ENCODE results near the gene HEATR3. TPM values are rescaled to one million over a fixed set of nuclear protein-coding genes. Genes with fewer than 3 reads are reported as not detected.

HEATR3 gene
- total and polyA plus RNA-seq, 2 of the 8 experiments (the other 6 are each of a cell fraction or from before 2014, with no cell fraction given), result 13.0 to 29.2 TPM

DNA sequence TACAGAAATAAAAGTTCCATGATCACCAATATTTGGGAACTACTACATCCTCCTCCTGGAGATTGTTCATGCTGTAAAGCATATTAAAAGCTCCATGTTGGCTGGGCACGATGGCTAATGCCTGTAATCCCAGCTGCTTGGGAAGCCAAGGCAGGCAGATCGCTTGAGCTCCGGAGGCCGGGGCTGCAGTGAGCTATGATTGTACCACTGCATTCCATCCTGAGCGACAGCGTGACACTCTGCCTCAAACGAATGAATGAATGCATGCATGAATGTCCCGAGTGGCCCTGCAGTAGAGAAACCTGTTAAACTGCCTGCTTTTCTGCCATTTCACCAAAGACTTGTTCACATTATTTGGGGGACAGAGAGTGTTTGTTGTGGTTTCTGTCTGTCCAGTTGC lies 25.8 kb upstream of the HEATR3 start:
- Histone ChIP-seq H2BK20ac (ENCODE audit: low read length) (no peak overlapping the region), H3K56ac (replicated peaks; ENCODE audit: insufficient read length, low read depth, low read length) (no peak overlapping the region), H2AFZ (ENCODE audit: low read length) (no peak overlapping the region), H3K4me1 (replicated peaks in 1 of 4; ENCODE audit: control insufficient read depth in 3 of 4, insufficient read depth in 4 of 4, low read length in 3 of 4) (no peaks in the 10 kb centered on the region), H3K18ac (ENCODE audit: extremely low read depth, low read length) (no peak overlapping the region), H3K9me3 (ENCODE audit: insufficient read depth in 2 of 2, low read depth in 1 of 2, low read length in 1 of 2) (no peaks in the 10 kb centered on the region), H3K27ac (ENCODE audit: low read depth, low read length) (no peak overlapping the region), H2BK120ac (replicated peaks; ENCODE audit: low read depth, low read length) (no peak overlapping the region), H2BK5ac (ENCODE audit: low read depth, low read length) (no peak overlapping the region), H4K5ac (ENCODE audit: insufficient read length, low read depth, low read length) (no peak overlapping the region), H4K8ac (ENCODE audit: extremely low read depth, insufficient read depth, low read length) (no peak overlapping the region), H3K23me2 (ENCODE audit: low read depth, low read length) (no peaks in the 10 kb centered on the region), H4K20me1 (replicated peaks in 1 of 2; ENCODE audit: control insufficient read depth in 1 of 2, insufficient read depth in 2 of 2, low read length in 2 of 2) (peaks cover 0 to 1% of the 10 kb centered on the region in 2 experiments), H2AK5ac (ENCODE audit: low read depth, low read length) (no peak overlapping the region), H3K9ac (replicated peaks in 1 of 4; ENCODE audit: extremely low read depth in 1 of 4, low read depth in 3 of 4, low read length in 3 of 4) (no peak overlapping the region), H3K4ac (replicated peaks; ENCODE audit: insufficient read length, low read depth, low read length) (no peak overlapping the region), H2BK15ac (ENCODE audit: low read length) (no peak overlapping the region), H2BK12ac (ENCODE audit: low read depth, low read length) (no peak overlapping the region), H3K79me2 (ENCODE audit: control insufficient read depth in 1 of 2, insufficient read depth in 2 of 2, low read length in 2 of 2) (no peaks in the 10 kb centered on the region), H3K27me3 (replicated peaks in 1 of 4; ENCODE audit: control insufficient read depth in 3 of 4, extremely low read depth in 1 of 4, insufficient read depth in 3 of 4, low read length in 3 of 4) (no peaks in the 10 kb centered on the region), H3K36me3 (ENCODE audit: control insufficient read depth in 2 of 4, insufficient read depth in 4 of 4, low read length in 3 of 4) (peaks cover 0 to 10% (median 2%) of the 10 kb centered on the region in 4 experiments; a peak in 2 of 8 replicates), H3K23ac (ENCODE audit: insufficient read length) (no peak overlapping the region), H3K4me3 (ENCODE audit: extremely low read depth in 1 of 4, insufficient read depth in 2 of 4, low read depth in 3 of 4, low read length in 4 of 4) (no peak overlapping the region), H3K79me1 (ENCODE audit: low read depth, low read length) (no peaks in the 10 kb centered on the region), H3K4me2 (ENCODE audit: insufficient read depth in 1 of 2, low read depth in 2 of 2, low read length in 2 of 2) (no peak overlapping the region), H4K91ac (replicated peaks; ENCODE audit: insufficient read length, low read length) (no peak overlapping the region), H3K14ac (ENCODE audit: insufficient read length) (no peak overlapping the region)
- DNase-seq (ENCODE audit: low read depth in 1 of 2, low spot score in 2 of 2) (no peak), FAIRE-seq (no peak)
- 78% methylated on average over 8 of the region's 8 CpGs; no CpG with 5 or more reads in 1 of the 2 experiments for WGBS, 2 experiments (ENCODE audit: extremely low coverage in 1 of 2, insufficient coverage in 1 of 2, insufficient read length in 1 of 2, insufficient replicate concordance in 2 of 2, low coverage in 1 of 2, low lambda C conversion rate in 2 of 2, missing lambda C conversion rate in 1 of 2)
- POLR2A ChIA-PET (ENCODE audit: partially characterized antibody), result interaction anchor here (1.6 kb wide), 1 partner anchor 14 kb away, joined by 5 read pairs; the partner anchor contains the start of gene CNEP1R1
- CTCF ChIA-PET (ENCODE audit: partially characterized antibody), result interaction anchor here (1.0 kb wide), 2 partner anchors 15 to 28 kb away, joined by 3 read pairs; partner anchors contain the start of gene CNEP1R1
- no peak for TF ChIP-seq BRCA1 (IDR thresholded peaks at IDR 0.05; ENCODE audit: low read depth, low read length)
- no peak for TF ChIP-seq SP4 (IDR thresholded peaks at IDR 0.05; ENCODE audit: low read length)
- TF ChIP-seq EP300 (IDR thresholded peaks at IDR 0.05; ENCODE audit: borderline replicate concordance in 1 of 2, low read depth in 2 of 2, low read length in 2 of 2), result no peak
- no peak for TF ChIP-seq CREB1 (IDR thresholded peaks at IDR 0.05)
- TF ChIP-seq CHD1 (IDR thresholded peaks at IDR 0.05; ENCODE audit: low read depth, low read length), result no peak
- no peak for TF ChIP-seq EZH2 (IDR thresholded peaks at IDR 0.05; ENCODE audit: low read depth, low read length, severe bottlenecking)
- no peak for TF ChIP-seq SIN3A (conservative IDR thresholded peaks at IDR 0.05 in 1 of 2, IDR thresholded peaks at IDR 0.05 in 1 of 2; ENCODE audit: low read depth in 1 of 2, low read length in 2 of 2)
- TF ChIP-seq, protein P1, sequence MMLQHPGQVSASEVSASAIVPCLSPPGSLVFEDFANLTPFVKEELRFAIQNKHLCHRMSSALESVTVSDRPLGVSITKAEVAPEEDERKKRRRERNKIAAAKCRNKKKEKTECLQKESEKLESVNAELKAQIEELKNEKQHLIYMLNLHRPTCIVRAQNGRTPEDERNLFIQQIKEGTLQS (IDR thresholded peaks at IDR 0.05; ENCODE audit: insufficient read depth, low read depth, low read length), result no peak
- TF ChIP-seq SAP30 (IDR thresholded peaks at IDR 0.05; ENCODE audit: insufficient read depth, insufficient replicate concordance, low read length), result no peak
- no peak for TF ChIP-seq RXRA (IDR thresholded peaks at IDR 0.05; ENCODE audit: insufficient read depth, low read depth, low read length)
- no peak for TF ChIP-seq HDAC2 (IDR thresholded peaks at IDR 0.05; ENCODE audit: borderline replicate concordance in 1 of 2, low read depth in 2 of 2, low read length in 2 of 2)
- no peak for TF ChIP-seq ASH2L (IDR thresholded peaks at IDR 0.05; ENCODE audit: low read length)
- TF ChIP-seq YY1 (IDR thresholded peaks at IDR 0.05; ENCODE audit: low read depth, low read length), result no peak
